C4-2B (cell line): ENCODE data around the gene MRPL34.

Experiments used
- H3K27ac ChIP-seq: fragments of 450-650 bp; 2 replicates; pipeline ENCODE4 v1.5.1; 2017
- CTCF ChIP-seq: fragments of 450-650 bp; conservative IDR thresholded peaks from 2 replicates; pipeline ENCODE4 v1.5.1; 2017; ENCODE audit warnings: mild to moderate bottlenecking
- ZFX ChIP-seq: fragments of 450-650 bp; IDR thresholded peaks from 2 replicates; pipeline ENCODE4 v1.6.1; 2017

Gene MRPL34

GRCh38 chr19:17348700-17349099 is 43.0 kb downstream of the MRPL34 start:
- no peak for TF ChIP-seq CTCF
- no peak for TF ChIP-seq ZFX
- H3K27ac ChIP-seq: no peak overlapping the region

GRCh38 chr19:17351815-17352435 is 46.3 kb downstream of the MRPL34 start:
- TF ChIP-seq ZFX: no peak
- no peak for TF ChIP-seq CTCF
- no peak overlapping the region for H3K27ac ChIP-seq

GRCh38 chr19:17352608-17353280 is 47.1 kb downstream of the MRPL34 start:
- no peak for TF ChIP-seq ZFX
- TF ChIP-seq CTCF: no peak
- no peak overlapping the region for H3K27ac ChIP-seq

GRCh38 chr19:17353386-17353785 is 47.7 kb downstream of the MRPL34 start:
- no peak overlapping the region for H3K27ac ChIP-seq
- TF ChIP-seq ZFX: no peak
- no peak for TF ChIP-seq CTCF
